HAP-1 (cell line): Measurements from ENCODE around the gene ING5.

ENCODE experiments used
- DNase-seq, 2 experiments: peaks; one replicate each; pipeline ENCODE4 v3.0.0-alpha.2; 2016 to 2020; ENCODE audit warnings: low spot score in 2 of 2
- H3K27me3 ChIP-seq: fragments of 250-450 bp; sonication (Bioruptor Pico); 2 replicates; pipeline ENCODE4 v1.5.1; 2020; ENCODE audit warnings: low read depth, mild to moderate bottlenecking, moderate library complexity
- H3K36me3 ChIP-seq: fragments of 250-450 bp; sonication (Bioruptor Pico); replicated peaks from 2 replicates; pipeline ENCODE4 v1.5.1; 2020; ENCODE audit warnings: mild to moderate bottlenecking
- H3K4me1 ChIP-seq: fragments of 250-450 bp; sonication (Bioruptor Pico); 2 replicates; pipeline ENCODE4 v1.5.1; 2020; ENCODE audit warnings: mild to moderate bottlenecking
- H3K4me3 ChIP-seq: fragments of 250-450 bp; sonication (Bioruptor Pico); 2 replicates; pipeline ENCODE4 v1.5.1; 2020; ENCODE audit warnings: mild to moderate bottlenecking, moderate library complexity
- H3K9me3 ChIP-seq: fragments of 250-450 bp; sonication (Bioruptor Pico); 2 replicates; pipeline ENCODE4 v1.5.1; 2020; ENCODE audit warnings: mild to moderate bottlenecking, moderate library complexity
- in situ Hi-C: fragments of 300-500 bp; cut with MboI; formaldehyde crosslinking; loops from 3 replicates; pipeline ENCODE4 v1.14.3; 2020; ENCODE audit warnings: low sequenced_read_pairs, inconsistent platforms, mixed read lengths

Gene ING5

GRCh38 chr2:241677392-241677791, 24.4 kb upstream of the ING5 start:
- DNase-seq, result no peak
- no peaks in the 10 kb centered on the region for H3K27me3 ChIP-seq
- H3K4me1 ChIP-seq, result no peaks in the 10 kb centered on the region
- H3K9me3 ChIP-seq, result no peaks in the 10 kb centered on the region
- in situ Hi-C loops, result no loop called here
- peaks cover 77% of the 10 kb centered on the region for H3K36me3 ChIP-seq
- H3K4me3 ChIP-seq, result no peak overlapping the region

DNA sequence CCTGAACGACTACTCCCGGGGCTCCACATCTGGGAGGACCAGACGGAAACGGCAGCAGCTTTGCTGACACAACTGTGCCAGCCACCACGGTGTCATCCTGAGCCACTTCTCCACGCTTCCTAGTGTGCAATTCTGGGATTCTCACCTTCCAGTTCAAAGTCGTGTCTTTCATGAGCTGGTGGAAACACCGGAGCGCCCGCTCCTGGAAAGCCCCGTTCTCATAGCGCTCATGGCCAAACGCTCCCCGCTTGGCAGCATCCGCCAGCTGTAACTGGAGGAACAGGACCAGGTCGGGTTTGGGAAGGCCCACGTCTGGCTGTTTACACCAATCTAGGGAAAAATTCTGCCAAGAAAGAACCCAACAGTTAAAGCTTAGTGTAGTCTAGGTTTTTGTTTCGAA, 23.5 kb upstream of the ING5 start:
- Histone ChIP-seq H3K36me3 (peaks cover 86% of the 10 kb centered on the region), H3K4me1 (no peaks in the 10 kb centered on the region), H3K9me3 (no peaks in the 10 kb centered on the region), H3K4me3 (no peak overlapping the region), H3K27me3 (no peaks in the 10 kb centered on the region)
- no peak for DNase-seq
- in situ Hi-C loops, result no loop called here

- peaks cover 93% of the 10 kb centered on the region for H3K36me3 ChIP-seq
- H3K4me1 ChIP-seq, result no peaks in the 10 kb centered on the region
- no peaks in the 10 kb centered on the region for H3K27me3 ChIP-seq
- no peaks in the 10 kb centered on the region for H3K9me3 ChIP-seq
- no peak overlapping the region for H3K4me3 ChIP-seq
- DNase-seq, result no peak
- in situ Hi-C loops, result no loop called here
These were observed 22.9 kb upstream of the ING5 start for GRCh38 chr2:241678784-241679540.

DNA sequence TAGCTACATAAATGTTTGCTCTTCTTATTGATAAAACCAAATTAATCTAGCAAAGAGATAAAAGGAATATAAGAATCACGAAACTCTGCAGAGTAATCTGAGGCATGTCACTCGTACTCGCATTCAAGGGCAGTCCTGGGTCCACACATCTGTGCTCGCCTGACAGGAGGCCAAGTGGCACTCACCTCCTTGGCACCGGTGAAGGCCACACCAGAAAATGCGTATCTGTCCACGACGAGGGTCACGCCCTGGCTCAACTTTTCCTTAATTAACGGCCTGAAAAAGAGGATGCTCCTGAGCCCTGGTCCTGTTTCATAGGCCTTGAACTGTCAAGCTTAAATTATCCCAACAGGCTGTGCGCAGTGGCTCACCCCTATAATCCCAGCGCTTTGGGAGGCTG, 21.8 kb upstream of the ING5 start:
- Histone ChIP-seq H3K36me3 (peaks cover 99% of the 10 kb centered on the region), H3K4me3 (no peak overlapping the region), H3K27me3 (no peaks in the 10 kb centered on the region), H3K9me3 (no peaks in the 10 kb centered on the region), H3K4me1 (peaks cover 6% of the 10 kb centered on the region)
- DNase-seq, result no peak
- in situ Hi-C loops, result no loop called here

DNA sequence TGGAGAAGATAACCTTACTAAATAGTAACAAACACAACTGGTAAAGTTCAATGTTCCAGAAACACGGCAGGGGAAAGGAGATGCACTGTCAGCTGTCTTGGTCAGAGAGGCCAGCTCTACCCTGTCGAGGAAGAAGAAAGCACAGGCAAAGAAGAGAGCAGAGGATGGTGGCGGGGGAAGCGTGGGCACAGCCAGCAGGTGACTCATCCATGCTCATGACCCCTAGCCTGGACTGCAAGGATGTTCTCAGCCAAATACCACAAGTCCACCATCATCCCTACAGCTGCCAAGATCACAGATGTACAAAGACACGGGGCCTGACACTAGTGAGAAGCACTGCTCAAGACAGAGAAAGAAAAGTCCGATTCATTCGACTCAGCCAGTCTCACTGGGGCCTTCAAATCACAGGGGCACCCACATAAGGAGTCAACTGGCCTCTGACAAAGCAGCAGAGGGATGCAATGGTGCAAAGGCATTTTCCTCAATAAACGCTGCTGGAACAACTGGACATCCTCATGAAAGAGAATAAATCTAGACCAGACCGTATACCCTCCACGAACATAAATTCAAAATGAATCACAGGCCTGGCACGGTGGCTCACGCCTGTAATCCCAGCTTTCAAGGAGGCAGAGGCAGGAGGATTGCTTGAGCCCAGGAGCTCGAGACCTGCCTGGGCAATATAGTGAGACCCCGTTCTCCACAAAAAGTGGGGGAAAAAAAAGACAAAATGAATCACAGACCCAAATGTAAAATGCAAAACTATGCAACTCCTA, 20.8 kb upstream of the ING5 start:
- Histone ChIP-seq H3K36me3 (peaks cover 98% of the 10 kb centered on the region), H3K9me3 (no peaks in the 10 kb centered on the region), H3K27me3 (no peaks in the 10 kb centered on the region), H3K4me3 (no peak overlapping the region), H3K4me1 (peaks cover 14% of the 10 kb centered on the region)
- no peak for DNase-seq
- in situ Hi-C loops, result no loop called here

DNA sequence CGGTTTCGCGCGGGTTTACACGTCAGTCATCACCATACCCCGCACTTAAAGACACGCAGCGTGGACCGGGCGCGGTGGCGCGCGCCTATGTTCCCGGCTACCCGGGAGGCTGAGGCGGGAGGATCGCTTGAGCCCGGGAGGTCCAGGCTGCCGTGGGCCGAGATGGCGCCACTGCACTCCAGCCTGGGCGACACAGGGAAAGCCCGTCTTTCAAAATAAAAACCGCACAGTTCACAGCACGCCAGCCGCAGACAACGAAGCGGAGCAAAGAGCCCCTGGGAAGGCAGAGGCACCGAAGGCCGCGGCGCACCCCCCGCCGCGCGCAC, 15.6 kb upstream of the ING5 start:
- Histone ChIP-seq H3K27me3 (no peaks in the 10 kb centered on the region), H3K4me3 (peak overlapping the region; percentile 89), H3K9me3 (no peaks in the 10 kb centered on the region), H3K36me3 (peaks cover 65% of the 10 kb centered on the region), H3K4me1 (peaks cover 17% of the 10 kb centered on the region)
- in situ Hi-C loops, result no loop called here
- no peak for DNase-seq

- in situ Hi-C loops, result no loop called here
- Histone ChIP-seq H3K4me3 (peak within 1 kb of the TSS; percentile 89), H3K4me1 (peaks cover 17% of the 10 kb centered on the region), H3K27me3 (no peaks in the 10 kb centered on the region), H3K36me3 (peaks cover 64% of the 10 kb centered on the region), H3K9me3 (no peaks in the 10 kb centered on the region)
- DNase-seq, result peak; percentile 92 to 95
These were observed 15.0 kb upstream of the ING5 start, which contains the start of gene DTYMK for GRCh38 chr2:241686650-241687425. Gene DTYMK, minus strand, starts transcription at chr2:241686815. Its CDS starts 32 bp downstream, at chr2:241686783.

GRCh38 chr2:241689306-241689705, 12.5 kb upstream of the ING5 start:
- Histone ChIP-seq H3K36me3 (peaks cover 47% of the 10 kb centered on the region), H3K4me3 (no peak overlapping the region), H3K9me3 (no peaks in the 10 kb centered on the region), H3K4me1 (peaks cover 15% of the 10 kb centered on the region), H3K27me3 (no peaks in the 10 kb centered on the region)
- no peak for DNase-seq
- in situ Hi-C loops, result no loop called here

- in situ Hi-C loops, result no loop called here
- H3K36me3 ChIP-seq, result peaks cover 40% of the 10 kb centered on the region
These were observed 11.6 kb upstream of the ING5 start for GRCh38 chr2:241690202-241690717.

GRCh38 chr2:241692448-241692847, 9.4 kb upstream of the ING5 start:
- Histone ChIP-seq H3K4me3 (no peak overlapping the region), H3K9me3 (no peaks in the 10 kb centered on the region), H3K36me3 (peaks cover 35% of the 10 kb centered on the region), H3K4me1 (peaks cover 3% of the 10 kb centered on the region), H3K27me3 (no peaks in the 10 kb centered on the region)
- no peak for DNase-seq
- in situ Hi-C loops, result no loop called here

More at GRCh38 chr2:241690202-241690717, 11.6 kb upstream of the ING5 start:
- no peaks in the 10 kb centered on the region for H3K9me3 ChIP-seq
- DNase-seq, result no peak
- peaks cover 11% of the 10 kb centered on the region for H3K4me1 ChIP-seq
- no peak overlapping the region for H3K4me3 ChIP-seq
- H3K27me3 ChIP-seq, result no peaks in the 10 kb centered on the region

- Histone ChIP-seq H3K4me3 (no peak overlapping the region), H3K27me3 (no peaks in the 10 kb centered on the region), H3K9me3 (no peaks in the 10 kb centered on the region), H3K4me1 (peaks cover 8% of the 10 kb centered on the region), H3K36me3 (peaks cover 23% of the 10 kb centered on the region)
- in situ Hi-C loops, result no loop called here
- DNase-seq, result no peak
These were observed 6.2 kb upstream of the ING5 start for GRCh38 chr2:241695651-241696050.

DNA sequence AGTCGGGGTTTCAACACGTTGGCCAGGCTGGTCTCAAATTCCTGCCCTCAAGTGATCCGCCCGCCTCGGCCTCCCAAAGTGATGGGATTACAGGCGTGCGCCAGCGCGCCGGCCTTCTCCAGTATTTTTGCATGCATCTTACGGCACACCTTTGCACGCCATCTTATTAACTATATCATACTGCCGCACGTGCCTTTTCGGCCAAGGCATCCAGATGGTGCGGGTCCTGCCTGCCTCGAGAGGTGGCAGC, 765 bp upstream of the ING5 start:
- H3K36me3 ChIP-seq, result peaks cover 17% of the 10 kb centered on the region
- DNase-seq, result no peak
- peaks cover 14% of the 10 kb centered on the region for H3K4me1 ChIP-seq
- in situ Hi-C loops, result no loop called here
- H3K4me3 ChIP-seq, result peak overlapping the region; percentile 82
- no peaks in the 10 kb centered on the region for H3K27me3 ChIP-seq
- H3K9me3 ChIP-seq, result no peaks in the 10 kb centered on the region

GRCh38 chr2:241702155-241703031, 554 bp downstream of the ING5 start:
- in situ Hi-C loops, result no loop called here
- H3K4me3 ChIP-seq, result peak overlapping the region; percentile 82
- no peaks in the 10 kb centered on the region for H3K27me3 ChIP-seq
- DNase-seq, result peak; percentile 80 to 92
- no peaks in the 10 kb centered on the region for H3K9me3 ChIP-seq
- H3K36me3 ChIP-seq, result peaks cover 27% of the 10 kb centered on the region
- H3K4me1 ChIP-seq, result peaks cover 14% of the 10 kb centered on the region
